ENCODE results near the gene ESYT1.

DNA sequence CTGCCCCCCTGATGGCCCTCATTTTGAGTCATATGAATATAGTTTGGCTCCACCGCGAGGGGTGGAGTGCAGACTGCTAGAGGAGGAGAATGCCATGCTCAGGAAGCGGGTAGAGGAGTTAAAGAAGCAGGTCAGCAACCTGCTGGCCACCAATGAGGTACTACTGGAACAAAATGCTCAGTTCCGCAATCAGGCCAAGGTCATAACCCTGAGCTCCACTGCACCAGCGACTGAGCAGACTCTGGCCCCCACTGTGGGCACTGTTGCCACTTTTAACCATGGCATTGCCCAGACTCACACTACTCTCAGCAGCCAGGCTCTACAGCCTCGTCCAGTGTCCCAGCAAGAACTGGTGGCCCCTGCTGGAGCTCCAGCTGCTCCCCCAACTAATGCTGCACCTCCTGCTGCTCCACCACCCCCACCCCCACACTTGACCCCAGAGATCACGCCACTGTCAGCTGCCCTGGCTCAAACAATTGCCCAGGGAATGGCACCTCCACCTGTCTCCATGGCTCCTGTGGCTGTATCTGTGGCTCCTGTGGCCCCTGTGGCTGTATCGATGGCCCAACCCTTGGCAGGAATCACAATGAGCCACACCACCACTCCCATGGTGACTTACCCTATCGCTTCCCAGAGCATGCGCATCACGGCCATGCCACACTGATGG lies 6.7 kb upstream of the ESYT1 start:
- TF ChIP-seq FOXA1 (IDR thresholded peaks at IDR 0.05) (no peak), SP1 (IDR thresholded peaks at IDR 0.05) (peak; percentile 97), YY1 (IDR thresholded peaks at IDR 0.05) (peak; percentile 71), HNF4A (conservative IDR thresholded peaks at IDR 0.05) (peak; percentile 90 to 93), REST (IDR thresholded peaks at IDR 0.05) (peak; percentile 75), RXRA (IDR thresholded peaks at IDR 0.05) (peak; percentile 99), ATF3 (IDR thresholded peaks at IDR 0.05) (peak; percentile 57), JUND (IDR thresholded peaks at IDR 0.05) (peak; percentile 74 to 80)
- TF ChIP-seq, protein P1, sequence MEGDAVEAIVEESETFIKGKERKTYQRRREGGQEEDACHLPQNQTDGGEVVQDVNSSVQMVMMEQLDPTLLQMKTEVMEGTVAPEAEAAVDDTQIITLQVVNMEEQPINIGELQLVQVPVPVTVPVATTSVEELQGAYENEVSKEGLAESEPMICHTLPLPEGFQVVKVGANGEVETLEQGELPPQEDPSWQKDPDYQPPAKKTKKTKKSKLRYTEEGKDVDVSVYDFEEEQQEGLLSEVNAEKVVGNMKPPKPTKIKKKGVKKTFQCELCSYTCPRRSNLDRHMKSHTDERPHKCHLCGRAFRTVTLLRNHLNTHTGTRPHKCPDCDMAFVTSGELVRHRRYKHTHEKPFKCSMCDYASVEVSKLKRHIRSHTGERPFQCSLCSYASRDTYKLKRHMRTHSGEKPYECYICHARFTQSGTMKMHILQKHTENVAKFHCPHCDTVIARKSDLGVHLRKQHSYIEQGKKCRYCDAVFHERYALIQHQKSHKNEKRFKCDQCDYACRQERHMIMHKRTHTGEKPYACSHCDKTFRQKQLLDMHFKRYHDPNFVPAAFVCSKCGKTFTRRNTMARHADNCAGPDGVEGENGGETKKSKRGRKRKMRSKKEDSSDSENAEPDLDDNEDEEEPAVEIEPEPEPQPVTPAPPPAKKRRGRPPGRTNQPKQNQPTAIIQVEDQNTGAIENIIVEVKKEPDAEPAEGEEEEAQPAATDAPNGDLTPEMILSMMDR (IDR thresholded peaks at IDR 0.05; ENCODE audit: low read depth, low read length, missing input control), result no peak

All from liver (tissue), 3 donors.